DMS 273 (cell line): ENCODE results near the gene FNDC8.
"Not testable (repeated sequence)": the region's sequence is repeated elsewhere in the genome, so short reads cannot be mapped to it uniquely, and the experiment has no call there.

ENCODE experiments used
- DNase-seq: peaks from one replicate; lab custom pipeline; 2025; ENCODE audit not compliant: unreplicated experiment; lab: John Stamatoyannopoulos, UW

The FNDC8 gene

GRCh38 chr17:35121315-35121714, at the start of gene FNDC8:
TSS of gene FNDC8 (plus strand) at chr17:35121615. CDS start at chr17:35121694, 79 bp downstream.
- DNase-seq = no peak

GRCh38 chr17:35073183-35073790, 48.1 kb upstream of the FNDC8 start:
- DNase-seq = no peak

GRCh38 chr17:35073991-35074627, 47.3 kb upstream of the FNDC8 start:
- no peak for DNase-seq

GRCh38 chr17:35074711-35075707, 46.4 kb upstream of the FNDC8 start:
- no peak for DNase-seq

GRCh38 chr17:35076874-35077273, 44.5 kb upstream of the FNDC8 start:
- no peak for DNase-seq

GRCh38 chr17:35079547-35080423, 41.6 kb upstream of the FNDC8 start:
- no peak for DNase-seq

- DNase-seq = no peak
Measured at GRCh38 chr17:35080536-35080935, 40.9 kb upstream of the FNDC8 start.

GRCh38 chr17:35081638-35082037, 39.8 kb upstream of the FNDC8 start:
- no peak for DNase-seq

- DNase-seq = peak; percentile 92
Measured at GRCh38 chr17:35082073-35082657, 39.2 kb upstream of the FNDC8 start.

GRCh38 chr17:35083071-35083470, 38.3 kb upstream of the FNDC8 start:
- no peak for DNase-seq

- no peak for DNase-seq
Measured at GRCh38 chr17:35084987-35085386, 36.4 kb upstream of the FNDC8 start.

GRCh38 chr17:35086164-35086563, 35.3 kb upstream of the FNDC8 start:
- no peak for DNase-seq

GRCh38 chr17:35086931-35087573, 34.4 kb upstream of the FNDC8 start:
- DNase-seq = no peak

GRCh38 chr17:35087731-35088355, 33.6 kb upstream of the FNDC8 start:
- no peak for DNase-seq

- peak; percentile 53 for DNase-seq
Measured at GRCh38 chr17:35088356-35088880, 33.0 kb upstream of the FNDC8 start.

GRCh38 chr17:35088881-35089585, 32.4 kb upstream of the FNDC8 start:
- peak; percentile 95 for DNase-seq

- DNase-seq = peak; percentile 43
Measured at GRCh38 chr17:35089586-35090296, 31.7 kb upstream of the FNDC8 start.

- DNase-seq = not testable (repeated sequence)
Measured at GRCh38 chr17:35090707-35091106, 30.7 kb upstream of the FNDC8 start.
